ENCODE measurements around the gene ROBO1.

Gene ROBO1

DNA sequence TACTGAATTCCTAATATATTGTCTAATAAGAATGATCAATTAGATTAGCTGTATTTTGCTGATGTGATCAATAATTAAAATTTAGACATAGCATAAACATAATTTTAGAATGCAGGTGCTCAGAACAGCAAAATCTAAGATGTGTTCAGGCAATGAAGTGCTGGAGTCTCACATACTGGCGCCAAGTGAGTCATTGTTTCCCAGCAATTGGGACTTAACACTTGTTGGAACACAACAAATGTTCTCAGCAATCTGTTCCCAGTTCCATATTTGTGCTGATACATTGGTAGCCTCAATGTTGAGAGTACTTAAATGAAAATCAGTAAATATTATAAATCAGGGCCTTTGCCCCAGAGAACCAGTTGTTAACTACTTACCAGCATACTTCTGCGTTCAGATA, 619.0 kb downstream of the ROBO1 start:
- no peak for DNase-seq

DNA sequence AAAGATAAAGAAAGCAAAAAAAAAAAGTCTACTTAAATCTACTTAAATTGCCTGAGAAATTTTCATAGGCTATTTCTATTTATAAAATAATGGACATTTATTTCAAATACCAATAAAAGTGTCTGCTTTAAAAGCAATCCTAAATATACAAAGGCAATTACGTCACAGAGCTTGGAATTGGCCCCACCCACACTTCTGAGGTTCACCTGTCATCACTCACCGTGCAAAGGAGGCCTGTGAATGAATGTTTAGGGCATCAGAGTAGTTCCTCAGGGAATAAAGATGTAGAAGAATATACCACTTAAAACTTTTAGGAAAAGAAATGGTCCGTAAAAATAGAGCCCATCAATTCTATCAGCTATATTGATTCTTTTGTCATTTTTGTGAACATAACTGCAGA, 621.8 kb downstream of the ROBO1 start:
- no peak for DNase-seq

DNA sequence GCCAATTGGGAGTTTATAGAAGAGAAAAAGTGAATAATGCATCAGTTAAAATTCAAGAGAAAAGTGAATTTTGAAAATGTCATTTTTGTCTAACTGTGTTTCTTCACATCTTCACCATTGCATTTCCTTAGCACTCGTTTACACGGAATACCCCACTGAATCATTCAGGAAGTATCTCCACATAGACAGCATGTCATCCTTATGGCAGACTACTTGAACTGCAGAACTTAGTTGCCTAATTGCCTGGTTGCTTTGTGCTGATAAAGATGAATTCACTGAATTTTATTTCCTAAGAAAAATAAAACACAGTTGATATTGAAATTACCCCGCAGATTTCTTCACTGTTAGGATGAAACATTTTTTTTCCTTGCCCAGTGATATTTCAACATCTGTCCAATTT, 627.1 kb downstream of the ROBO1 start:
- no peak for DNase-seq

GRCh38 chr3:79139395-79140068, 628.3 kb downstream of the ROBO1 start:
- no peak for DNase-seq

DNA sequence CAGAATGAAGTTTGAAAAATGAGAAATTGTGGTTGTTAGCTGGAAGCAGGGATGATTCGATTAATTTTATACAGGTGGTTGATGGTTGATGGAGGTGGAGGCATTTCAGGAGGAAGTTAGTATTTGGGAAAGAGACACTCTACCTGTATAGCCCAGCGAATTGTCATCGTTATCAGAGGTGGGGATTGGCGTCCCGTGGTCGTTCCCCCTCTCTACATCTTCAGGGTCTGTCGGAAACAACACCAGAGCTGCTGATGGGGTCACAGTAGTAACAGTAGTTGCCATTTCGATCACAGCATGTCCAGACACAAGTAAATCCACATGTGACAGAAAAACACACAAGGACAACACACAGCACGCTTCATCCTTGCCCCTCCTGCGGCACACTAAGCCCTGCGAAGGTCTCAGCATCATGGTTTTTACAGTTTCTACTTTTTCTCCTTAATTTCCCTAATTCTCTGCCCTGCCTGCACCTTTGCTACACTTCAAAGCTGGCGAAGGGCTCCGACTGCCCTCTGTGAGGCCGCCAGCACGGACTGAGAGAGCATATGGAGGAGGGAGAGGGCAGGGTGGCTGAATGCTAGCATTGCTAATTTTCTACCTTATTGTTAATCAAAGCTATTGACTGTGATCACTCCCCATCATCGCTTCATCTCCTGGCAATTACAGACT, 642.3 kb downstream of the ROBO1 start:
- no peak for DNase-seq

GRCh38 chr3:79115458-79115857, 652.3 kb downstream of the ROBO1 start:
- no peak for DNase-seq

GRCh38 chr3:79113876-79114275, 653.9 kb downstream of the ROBO1 start:
- DNase-seq = no peak

DNA sequence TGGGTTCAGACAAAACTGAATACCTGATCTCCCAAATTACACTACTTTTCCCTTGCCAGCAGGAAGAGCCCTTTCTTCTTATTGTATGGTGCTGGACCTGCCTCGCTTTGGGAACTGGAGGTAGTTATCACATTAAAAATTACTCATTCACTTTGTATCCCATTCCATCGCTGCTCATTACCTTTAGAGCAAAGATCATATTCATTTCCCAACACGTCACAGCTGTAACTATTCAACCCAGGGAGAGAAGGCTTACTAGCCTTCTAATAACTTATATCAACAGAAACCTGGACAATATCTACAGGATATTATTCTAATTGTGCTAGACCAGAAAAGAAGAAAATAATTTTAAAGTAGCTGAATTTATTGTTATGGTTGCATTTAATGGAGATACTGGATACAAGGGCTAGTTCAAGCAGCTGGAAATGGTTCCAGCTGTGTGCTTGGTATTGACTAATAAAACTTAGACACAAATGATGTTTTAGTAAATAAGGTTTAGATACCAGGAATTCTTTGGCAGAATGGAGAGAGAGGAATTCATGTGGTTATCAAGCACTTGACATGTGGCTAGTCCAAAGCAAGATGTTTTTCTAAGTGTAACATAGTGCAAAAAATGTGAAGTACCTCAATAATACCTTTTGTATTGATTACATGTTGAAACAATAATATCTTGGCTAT, 656.3 kb downstream of the ROBO1 start:
- DNase-seq = no peak

GRCh38 chr3:79109754-79110153, 658.0 kb downstream of the ROBO1 start:
- no peak for DNase-seq

DNA sequence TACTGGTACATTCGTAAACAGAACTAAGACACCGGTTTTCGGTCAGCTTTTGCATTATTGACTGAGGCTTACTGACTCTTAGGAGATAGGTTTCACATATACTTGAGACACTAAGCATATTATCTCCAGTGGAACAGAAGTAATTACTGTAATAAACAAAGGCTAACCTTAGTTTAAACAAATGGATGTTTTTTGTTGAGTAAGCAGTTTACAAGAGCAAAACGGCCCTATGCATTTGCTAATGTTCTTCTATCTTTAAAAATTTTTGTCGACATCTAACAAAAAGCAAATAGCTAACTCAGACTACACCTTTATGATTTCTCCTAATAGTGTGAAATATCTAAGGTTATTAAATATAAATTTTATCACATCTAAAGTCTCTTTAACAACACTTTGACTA, 664.5 kb downstream of the ROBO1 start:
- no peak for DNase-seq

DNA sequence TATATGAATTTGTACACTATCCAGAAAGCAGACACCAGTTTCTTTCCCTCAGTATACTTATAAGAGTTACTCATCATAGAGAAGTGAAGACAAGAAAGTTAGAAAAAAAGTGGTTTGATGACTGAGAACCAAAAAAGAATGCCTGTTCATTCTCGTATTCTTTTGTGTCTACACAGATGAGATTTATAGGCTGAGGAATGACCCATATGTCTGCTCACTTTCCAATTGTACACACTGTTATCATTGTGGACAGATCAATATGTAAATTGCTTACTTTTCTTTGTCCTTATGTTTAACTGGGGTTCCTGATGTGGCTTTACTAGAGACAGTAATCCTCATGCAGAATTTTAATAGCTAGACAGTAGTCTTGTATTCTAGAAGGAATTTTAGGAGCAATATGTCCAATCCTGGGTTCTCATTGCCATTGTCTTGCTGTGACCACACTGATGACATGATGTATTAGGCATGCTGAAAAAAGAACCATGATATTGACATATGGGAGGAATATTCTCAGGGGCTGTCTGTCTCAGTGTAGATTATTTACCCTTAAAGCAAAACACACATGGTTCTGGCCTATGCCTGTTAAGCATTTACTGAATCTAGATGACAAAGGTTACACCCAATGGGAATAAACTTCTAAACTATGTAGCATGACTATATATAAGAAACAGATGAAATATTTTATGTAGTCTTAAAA, 669.7 kb downstream of the ROBO1 start:
- no peak for DNase-seq

DNA sequence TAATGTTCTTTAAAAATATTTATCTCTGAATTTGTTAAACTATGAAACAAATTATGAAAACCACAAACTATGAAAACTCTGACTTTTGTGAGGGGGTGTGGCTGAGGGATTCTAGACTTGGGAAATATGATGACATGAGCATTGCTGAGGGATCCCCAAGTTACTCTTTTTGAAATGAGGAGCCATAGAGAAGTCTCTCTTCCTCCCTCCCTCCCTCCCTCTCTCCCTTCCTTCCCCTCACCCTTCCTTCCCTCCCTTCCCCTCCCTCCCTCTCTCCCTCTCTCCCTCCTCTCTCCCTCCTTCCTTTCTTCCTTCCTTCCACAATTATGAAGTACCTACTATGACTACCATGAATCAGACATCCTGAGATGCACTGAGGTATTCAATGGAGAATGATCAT, 673.1 kb downstream of the ROBO1 start:
- no peak for DNase-seq

- DNase-seq = no peak
These were observed 681.3 kb downstream of the ROBO1 start for GRCh38 chr3:79086514-79086913.

- DNase-seq = no peak
These were observed 682.6 kb downstream of the ROBO1 start for GRCh38 chr3:79085171-79085570.

GRCh38 chr3:79081335-79081734, 686.5 kb downstream of the ROBO1 start:
- no peak for DNase-seq

DNA sequence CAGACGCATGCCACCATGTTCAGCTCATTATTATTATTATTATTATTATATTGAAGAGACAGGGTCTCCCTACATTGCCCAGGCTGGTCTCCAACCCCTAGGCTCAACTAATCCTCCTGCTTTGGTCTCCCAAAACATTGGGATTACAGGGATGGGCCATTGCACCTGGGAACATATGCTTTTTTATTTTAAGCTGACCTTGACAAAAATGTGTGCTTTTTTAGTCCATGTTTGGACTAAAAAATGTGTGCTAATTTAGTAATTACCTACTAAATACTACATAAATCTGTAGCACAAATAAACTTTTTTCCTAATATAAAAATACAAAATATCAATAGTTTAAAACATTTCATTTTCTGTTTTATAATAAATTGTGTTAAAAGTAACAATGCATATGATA, 693.2 kb downstream of the ROBO1 start:
- no peak for DNase-seq

- DNase-seq = no peak
These were observed 700.1 kb downstream of the ROBO1 start for GRCh38 chr3:79067734-79068133.

DNA sequence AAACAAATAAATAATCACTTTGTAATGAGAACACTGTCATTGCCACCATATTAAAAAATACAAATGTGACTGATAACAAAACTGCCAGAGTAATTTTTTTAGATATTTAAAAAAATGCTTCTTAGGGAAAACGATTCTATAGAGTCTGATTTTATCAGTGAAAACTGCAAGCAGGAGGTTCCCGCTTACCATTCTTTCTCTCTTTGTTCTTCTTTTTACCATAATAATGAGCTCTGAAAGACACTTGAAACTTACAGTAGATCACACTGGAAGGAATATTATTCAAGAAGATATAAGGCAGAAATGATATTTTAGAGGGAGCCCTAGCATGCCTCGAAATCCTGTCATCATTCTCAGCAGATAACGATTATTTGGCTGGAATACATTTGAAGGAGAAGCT, 701.3 kb downstream of the ROBO1 start:
- DNase-seq = no peak

GRCh38 chr3:79063624-79064023, 704.2 kb downstream of the ROBO1 start:
- DNase-seq = no peak

- DNase-seq = no peak
These were observed 710.0 kb downstream of the ROBO1 start for GRCh38 chr3:79057756-79058155.

GRCh38 chr3:79056498-79056897, 711.3 kb downstream of the ROBO1 start:
- no peak for DNase-seq

- DNase-seq = no peak
These were observed 715.6 kb downstream of the ROBO1 start for GRCh38 chr3:79052054-79052681.

- DNase-seq = no peak
These were observed 720.2 kb downstream of the ROBO1 start for GRCh38 chr3:79047581-79047980.
